GM12801 (cell line): Measurements from ENCODE around the gene ARHGAP42.

Experiments
- CTCF ChIP-seq: IDR thresholded peaks from one replicate; pipeline ENCODE4 v1.5.1; 2011; ENCODE audit warnings: control low read depth; ENCODE audit not compliant: insufficient read length; ENCODE audit errors: extremely low read depth

Gene ARHGAP42

DNA sequence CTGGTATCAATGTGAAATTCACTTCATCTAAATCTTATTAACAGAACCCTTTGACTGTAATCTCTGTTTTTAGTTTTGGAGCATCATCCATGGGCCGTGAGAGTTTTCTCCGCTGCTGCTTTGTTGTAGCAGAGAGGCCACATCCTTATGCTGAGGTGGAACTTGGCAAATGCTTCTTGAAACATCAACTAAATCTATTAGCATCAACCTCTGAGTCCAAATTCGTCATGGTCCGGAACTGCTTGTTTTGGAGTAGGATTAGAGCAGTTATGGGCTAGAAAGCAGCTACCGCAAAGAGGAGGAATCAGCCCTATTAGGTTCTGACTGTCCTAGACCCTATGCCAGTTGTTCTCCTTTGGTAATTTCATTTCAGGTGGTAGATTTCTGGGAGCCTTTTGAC lies 324.8 kb downstream of the ARHGAP42 start:
- no peak for TF ChIP-seq CTCF

- TF ChIP-seq CTCF = no peak
These were observed 327.7 kb downstream of the ARHGAP42 start for GRCh38 chr11:101014600-101015285.

- TF ChIP-seq CTCF = no peak
These were observed 332.8 kb downstream of the ARHGAP42 start for GRCh38 chr11:101019870-101020269.

GRCh38 chr11:101022256-101022655 lies 335.2 kb downstream of the ARHGAP42 start:
- no peak for TF ChIP-seq CTCF

DNA sequence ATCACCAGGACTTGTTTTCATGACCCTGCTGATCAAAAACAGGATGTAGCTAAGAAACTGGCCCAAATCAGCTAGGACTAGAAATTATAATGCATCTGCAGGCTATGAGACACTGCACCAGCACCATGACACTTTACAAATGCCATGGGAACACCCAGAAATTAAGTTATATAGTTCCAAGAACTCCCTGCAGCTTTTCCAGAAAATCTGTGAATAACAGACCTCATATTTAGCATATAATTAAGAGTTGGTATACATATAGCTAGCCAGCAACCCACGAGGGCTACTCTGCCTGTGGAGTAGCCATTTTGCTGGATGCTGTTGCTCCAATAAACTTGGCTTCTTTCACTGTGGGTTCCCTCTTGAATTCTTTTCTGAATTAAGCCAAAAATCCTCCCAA lies 341.6 kb downstream of the ARHGAP42 start:
- TF ChIP-seq CTCF = no peak

DNA sequence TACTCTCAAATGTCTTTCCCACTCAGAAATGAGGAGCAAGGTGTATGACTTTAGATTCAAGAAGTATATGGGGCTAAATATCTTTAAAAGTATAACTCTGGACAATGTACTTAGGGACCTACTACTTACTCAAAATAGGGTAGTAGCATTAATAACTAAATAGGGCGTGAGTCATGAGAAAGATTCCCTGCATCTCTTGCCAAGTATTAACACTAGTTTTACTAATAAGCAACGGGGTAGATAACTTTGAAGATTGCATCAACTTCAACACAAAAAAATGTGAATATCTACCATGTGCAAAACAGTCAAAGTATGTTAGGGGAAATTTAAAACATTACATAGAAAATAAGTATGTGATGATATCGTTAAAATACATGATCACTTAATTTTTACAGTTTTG lies 342.9 kb downstream of the ARHGAP42 start:
- TF ChIP-seq CTCF = no peak

GRCh38 chr11:101030692-101031091 lies 343.6 kb downstream of the ARHGAP42 start:
- no peak for TF ChIP-seq CTCF
